H1 (cell line): ENCODE results near the gene SUV39H2. TPM values are rescaled to one million over a fixed set of nuclear protein-coding genes. Genes with fewer than 3 reads are reported as not detected.

Source experiments
- CTCF ChIA-PET: fragments of 300-600 bp; sonication (Branson Sonifier 250); formaldehyde crosslinking; loops from one replicate; lab custom pipeline; 2021; ENCODE audit not compliant: partially characterized antibody; lab: Charles Lee
- POLR2A ChIA-PET: fragments of 300-600 bp; sonication (Branson Sonifier 250); formaldehyde crosslinking; loops from one replicate; lab custom pipeline; 2021; ENCODE audit warnings: inconsistent platforms; ENCODE audit not compliant: partially characterized antibody; lab: Charles Lee
- DNase-seq, 2 experiments: peaks; one replicate each; pipeline versions ENCODE4 v3.0.0 to v3.0.0-alpha.2; 2010 to 2022; ENCODE audit warnings: low spot score in 2 of 2, low read depth in 1 of 2, mixed read lengths in 1 of 2
- FAIRE-seq: peaks from 2 replicates; lab custom pipeline; 2011; peaks lifted over from hg19 to GRCh38; lab: Jason Lieb, UNC
- H2AFZ ChIP-seq: 2 replicates; pipeline ENCODE4 v1.8.1; 2012; ENCODE audit warnings: low read length, inconsistent platforms
- H2AK5ac ChIP-seq: 2 replicates; pipeline ENCODE4 v1.6.1; 2013; ENCODE audit warnings: low read depth, low read length
- H2BK120ac ChIP-seq: replicated peaks from 2 replicates; pipeline ENCODE3; 2013; ENCODE audit warnings: low read depth, low read length, inconsistent platforms
- H2BK12ac ChIP-seq: 2 replicates; pipeline ENCODE4 v1.6.1; 2013; ENCODE audit warnings: low read depth, low read length
- H2BK15ac ChIP-seq: 2 replicates; pipeline ENCODE4 v1.6.1; 2013; ENCODE audit warnings: low read length
- H2BK20ac ChIP-seq: 2 replicates; pipeline ENCODE4 v1.6.1; 2013; ENCODE audit warnings: low read length
- H2BK5ac ChIP-seq: 2 replicates; pipeline ENCODE4 v1.6.1; 2013; ENCODE audit warnings: low read depth, low read length
- H3K14ac ChIP-seq: 2 replicates; pipeline ENCODE4 v1.6.1; 2013; ENCODE audit warnings: inconsistent platforms; ENCODE audit not compliant: insufficient read length
- H3K18ac ChIP-seq: 2 replicates; pipeline ENCODE4 v1.6.1; 2013; ENCODE audit warnings: low read length; ENCODE audit errors: extremely low read depth
- H3K23ac ChIP-seq: 2 replicates; pipeline ENCODE4 v1.6.1; 2013; ENCODE audit warnings: inconsistent platforms; ENCODE audit not compliant: insufficient read length
- H3K23me2 ChIP-seq: 2 replicates; pipeline ENCODE4 v1.6.1; 2013; ENCODE audit warnings: low read depth, low read length
- H3K27ac ChIP-seq: 2 replicates; pipeline ENCODE4 v1.6.1; 2011; ENCODE audit warnings: low read depth, low read length, inconsistent platforms
- H3K27me3 ChIP-seq, 4 experiments: replicated peaks in 1 of 4; 1 replicate in 1 of 4; 2 replicates in 3 of 4; pipeline versions ENCODE4 v1.6.1 to v1.8.1; 2011 to 2013; ENCODE audit warnings: low read length in 3 of 4, mild to moderate bottlenecking in 3 of 4, inconsistent platforms in 2 of 4, mixed read lengths in 2 of 4, moderate library complexity in 1 of 4; ENCODE audit not compliant: control insufficient read depth in 3 of 4, insufficient read depth in 3 of 4; ENCODE audit errors: extremely low read depth in 1 of 4
- H3K36me3 ChIP-seq, 4 experiments: 2 replicates each; pipeline versions ENCODE4 v1.6.1 to v1.8.1; 2011 to 2013; ENCODE audit warnings: mild to moderate bottlenecking in 4 of 4, low read length in 3 of 4, moderate library complexity in 2 of 4, control low read depth in 1 of 4, inconsistent platforms in 1 of 4; ENCODE audit not compliant: insufficient read depth in 4 of 4, control insufficient read depth in 2 of 4
- H3K4ac ChIP-seq: replicated peaks from 2 replicates; pipeline ENCODE3; 2013; ENCODE audit warnings: low read length, low read depth, mixed read lengths, inconsistent platforms; ENCODE audit not compliant: insufficient read length
- H3K4me1 ChIP-seq, 4 experiments: replicated peaks in 1 of 4; 1 replicate in 1 of 4; 2 replicates in 3 of 4; pipeline versions ENCODE4 v1.6.1 to v1.8.1; 2011 to 2013; ENCODE audit warnings: low read length in 3 of 4, inconsistent platforms in 2 of 4, mixed read lengths in 1 of 4; ENCODE audit not compliant: insufficient read depth in 4 of 4, control insufficient read depth in 3 of 4
- H3K4me2 ChIP-seq, 2 experiments: 2 replicates each; pipeline versions ENCODE4 v1.6.1 to v1.8.1; 2011 to 2013; ENCODE audit warnings: low read depth in 2 of 2, low read length in 2 of 2, control low read depth in 1 of 2, inconsistent platforms in 1 of 2, mild to moderate bottlenecking in 1 of 2; ENCODE audit not compliant: insufficient read depth in 1 of 2
- H3K4me3 ChIP-seq, 4 experiments: fragments of 200-600, 300-600 bp in 1 of 4; sonication (generic), shearing (Covaris generic), sonication (Bioruptor Twin) in 1 of 4; 2 replicates each; pipeline versions ENCODE4 v1.5.1 to v1.8.1; 2011 to 2016; ENCODE audit warnings: low read length in 4 of 4, low read depth in 3 of 4, control low read depth in 2 of 4, inconsistent platforms in 2 of 4, mild to moderate bottlenecking in 2 of 4, mixed read lengths in 1 of 4, moderate library complexity in 1 of 4; ENCODE audit not compliant: insufficient read depth in 2 of 4; ENCODE audit errors: extremely low read depth in 1 of 4
- H3K56ac ChIP-seq: replicated peaks from 2 replicates; pipeline ENCODE3; 2013; ENCODE audit warnings: low read depth, mild to moderate bottlenecking, mixed read lengths, low read length, inconsistent platforms; ENCODE audit not compliant: insufficient read length
- H3K79me1 ChIP-seq: 2 replicates; pipeline ENCODE4 v1.6.1; 2013; ENCODE audit warnings: low read depth, low read length, control low read depth
- H3K79me2 ChIP-seq, 2 experiments: 2 replicates each; pipeline versions ENCODE4 v1.6.1 to v1.8.1; 2012 to 2013; ENCODE audit warnings: low read length in 2 of 2, mild to moderate bottlenecking in 2 of 2, inconsistent platforms in 1 of 2; ENCODE audit not compliant: insufficient read depth in 2 of 2, control insufficient read depth in 1 of 2
- H3K9ac ChIP-seq, 4 experiments: replicated peaks in 1 of 4; 1 replicate in 1 of 4; 2 replicates in 3 of 4; pipeline versions ENCODE4 v1.6.1 to v1.8.1; 2011 to 2013; ENCODE audit warnings: low read depth in 3 of 4, low read length in 3 of 4, control low read depth in 2 of 4, mild to moderate bottlenecking in 2 of 4, moderate library complexity in 2 of 4, inconsistent platforms in 1 of 4; ENCODE audit errors: extremely low read depth in 1 of 4
- H3K9me3 ChIP-seq, 2 experiments: 2 replicates each; pipeline versions ENCODE4 v1.6.1 to v1.8.1; 2012 to 2013; ENCODE audit warnings: mild to moderate bottlenecking in 2 of 2, moderate library complexity in 2 of 2, control low read depth in 1 of 2, inconsistent platforms in 1 of 2, low read depth in 1 of 2, low read length in 1 of 2, mixed read lengths in 1 of 2; ENCODE audit not compliant: insufficient read depth in 2 of 2
- H4K20me1 ChIP-seq, 2 experiments: replicated peaks in 1 of 2; 2 replicates each; pipeline versions ENCODE3 to v1.8.1; 2011 to 2013; ENCODE audit warnings: inconsistent platforms in 2 of 2, low read length in 2 of 2, mild to moderate bottlenecking in 1 of 2; ENCODE audit not compliant: insufficient read depth in 2 of 2, control insufficient read depth in 1 of 2
- H4K5ac ChIP-seq: 2 replicates; pipeline ENCODE4 v1.6.1; 2013; ENCODE audit warnings: low read length, low read depth, mixed read lengths, inconsistent platforms; ENCODE audit not compliant: insufficient read length
- H4K8ac ChIP-seq: 2 replicates; pipeline ENCODE4 v1.8.0; 2013; ENCODE audit warnings: mild to moderate bottlenecking, moderate library complexity, low read length, inconsistent platforms; ENCODE audit not compliant: insufficient read depth; ENCODE audit errors: extremely low read depth
- H4K91ac ChIP-seq: replicated peaks from 2 replicates; pipeline ENCODE3; 2013; ENCODE audit warnings: low read length, mixed read lengths, inconsistent platforms; ENCODE audit not compliant: insufficient read length
- BACH1 ChIP-seq: IDR thresholded peaks from 2 replicates; pipeline ENCODE4 v1.6.1; 2012; ENCODE audit warnings: low read length, improper control_type of control experiment
- CREB1 ChIP-seq: IDR thresholded peaks from 2 replicates; pipeline ENCODE4 v1.6.1; 2012; ENCODE audit warnings: inconsistent platforms
- EP300 ChIP-seq, 2 experiments: IDR thresholded peaks; 1 replicate in 1 of 2; 2 replicates in 1 of 2; pipeline ENCODE4 v1.6.1; 2011 to 2012; ENCODE audit warnings: low read depth in 2 of 2, low read length in 2 of 2, mild to moderate bottlenecking in 2 of 2, borderline replicate concordance in 1 of 2, inconsistent platforms in 1 of 2, moderate library complexity in 1 of 2
- HDAC2 ChIP-seq, 2 experiments: fragments of 300-600 bp in 1 of 2; sonication (generic) in 1 of 2; IDR thresholded peaks; 2 replicates each; pipeline ENCODE4 v1.6.1; 2011 to 2012; ENCODE audit warnings: low read depth in 2 of 2, low read length in 2 of 2, mild to moderate bottlenecking in 2 of 2, moderate library complexity in 2 of 2, borderline replicate concordance in 1 of 2, inconsistent platforms in 1 of 2
- RBBP5 ChIP-seq: IDR thresholded peaks from 2 replicates; pipeline ENCODE4 v1.7.1; 2012; ENCODE audit warnings: low read depth, mild to moderate bottlenecking, inconsistent platforms, low read length, moderate library complexity, borderline replicate concordance
- RXRA ChIP-seq: IDR thresholded peaks from 2 replicates; pipeline ENCODE4 v1.6.1; 2011; ENCODE audit warnings: low read depth, mild to moderate bottlenecking, low read length, moderate library complexity; ENCODE audit not compliant: insufficient read depth
- TBP ChIP-seq: IDR thresholded peaks from 2 replicates; pipeline ENCODE4 v1.6.1; 2011; ENCODE audit warnings: low read depth, low read length, improper control_type of control experiment
- WGBS, 2 experiments: shearing (Covaris generic) in 1 of 2; methylation state at CpG; one replicate each; pipeline versions ENCODE4 v1.1.6 to v1.1.7; 2013 to 2015; ENCODE audit warnings: low lambda C conversion rate in 2 of 2, mixed read lengths in 2 of 2, inconsistent platforms in 1 of 2, low coverage in 1 of 2, missing lambda C conversion rate in 1 of 2; ENCODE audit not compliant: insufficient replicate concordance in 2 of 2, insufficient coverage in 1 of 2, insufficient read length in 1 of 2; ENCODE audit errors: extremely low coverage in 1 of 2, missing lambda C conversion rate in 1 of 2; 5-methylcytosine and 5-hydroxymethylcytosine counted together
- polyA plus RNA-seq, 7 experiments: library from polyadenylated mRNA; depleted of rRNA in 3 of 7; stranded (reverse) in 5 of 7; unstranded in 2 of 7; fragments of >200 nt in 5 of 7; fragments of 200-250 nt in 2 of 7; gene quantifications; 1 replicate in 5 of 7; 2 replicates in 1 of 7; 4 replicates in 1 of 7; pipeline versions ENCODE4 v1.2.1 to v1.2.3, GENCODE V29; 2011 to 2013; ENCODE audit warnings: missing spikeins in 2 of 7, mixed read lengths in 2 of 7
- total RNA-seq: library from RNA; stranded (reverse); fragmentation: NEBNext Ultra II Directional; extraction: Animal tissue kit (Norgen Biotek cat#: 25700); gene quantifications from 2 replicates; pipeline ENCODE4 v1.2.1, GENCODE V29; 2021
- TF ChIP-seq, protein P1 (sequence below): IDR thresholded peaks from 2 replicates; pipeline ENCODE4 v1.6.1; 2011; ENCODE audit warnings: low read length, improper control_type of control experiment

Gene SUV39H2
- total and polyA plus RNA-seq, 2 of the 8 experiments (the other 6 are each of a cell fraction or from before 2014, with no cell fraction given): 19.4 to 62.3 TPM

DNA sequence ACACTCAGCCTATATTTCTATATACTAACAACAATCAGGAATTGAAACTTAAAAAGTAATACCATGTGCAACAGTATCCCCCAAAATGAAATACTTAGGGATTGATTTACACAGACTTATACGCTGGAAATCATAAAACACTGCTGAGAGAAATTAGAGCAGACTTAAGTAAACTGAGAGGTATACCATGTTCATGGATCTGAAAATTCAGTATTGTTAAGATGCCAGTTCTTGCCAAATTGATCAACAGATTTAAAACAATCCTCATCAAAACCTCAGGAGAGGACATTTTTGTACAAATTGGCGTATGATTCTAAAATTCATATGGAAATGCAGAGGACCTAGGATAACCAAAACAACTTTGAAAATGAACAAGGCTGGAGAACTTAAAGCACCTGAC, 37.9 kb downstream of the SUV39H2 start:
- H2BK20ac ChIP-seq: no peak overlapping the region
- H4K91ac ChIP-seq: no peak overlapping the region
- H4K5ac ChIP-seq: no peak overlapping the region
- H3K27ac ChIP-seq: no peak overlapping the region
- WGBS, 2 experiments: 94% methylated on average over 2 of the region's 2 CpGs; no CpG with 5 or more reads in 1 of the 2 experiments
- no peak overlapping the region for H4K8ac ChIP-seq
- no peaks in the 10 kb centered on the region for H3K79me1 ChIP-seq
- H3K14ac ChIP-seq: no peak overlapping the region
- H3K23me2 ChIP-seq: no peaks in the 10 kb centered on the region
- H3K18ac ChIP-seq: no peak overlapping the region
- no peaks in the 10 kb centered on the region for H3K27me3 ChIP-seq
- H2AK5ac ChIP-seq: no peak overlapping the region
- FAIRE-seq (no peak), DNase-seq (no peak)
- H3K23ac ChIP-seq: no peak overlapping the region
- POLR2A ChIA-PET: interaction anchor here (0.5 kb wide), 1 partner anchor 213 kb away, joined by 4 read pairs; no protein-coding TSS in a partner anchor
- H2BK12ac ChIP-seq: no peak overlapping the region
- no peak overlapping the region for H3K4me2 ChIP-seq
- no peaks in the 10 kb centered on the region for H3K79me2 ChIP-seq
- no peaks in the 10 kb centered on the region for H3K4me1 ChIP-seq
- H3K56ac ChIP-seq: no peak overlapping the region
- H2BK120ac ChIP-seq: no peak overlapping the region
- CTCF ChIA-PET: interaction anchor here (1.4 kb wide), 1 partner anchor 12 kb away, joined by 3 read pairs; no protein-coding TSS in a partner anchor
- H2BK5ac ChIP-seq: no peak overlapping the region
- no peak overlapping the region for H3K4me3 ChIP-seq
- H3K9me3 ChIP-seq: peaks cover 0 to 7% of the 10 kb centered on the region in 2 experiments; a peak in 1 of 4 replicates
- H2BK15ac ChIP-seq: no peak overlapping the region
- no peaks in the 10 kb centered on the region for H4K20me1 ChIP-seq
- no peak overlapping the region for H3K9ac ChIP-seq
- no peak overlapping the region for H3K4ac ChIP-seq
- peaks cover 0 to 33% (median 15%) of the 10 kb centered on the region in 4 experiments; a peak in 6 of 8 replicates for H3K36me3 ChIP-seq
- no peak overlapping the region for H2AFZ ChIP-seq
- TF ChIP-seq TBP (no peak), CREB1 (no peak), HDAC2 (IDR thresholded peaks at IDR 0.05; ENCODE audit: borderline replicate concordance in 1 of 2, low read depth in 2 of 2, low read length in 2 of 2) (no peak), BACH1 (no peak), RBBP5 (no peak), EP300 (IDR thresholded peaks at IDR 0.05; ENCODE audit: borderline replicate concordance in 1 of 2, low read depth in 2 of 2, low read length in 2 of 2) (no peak), RXRA (no peak)
- TF ChIP-seq, protein P1, sequence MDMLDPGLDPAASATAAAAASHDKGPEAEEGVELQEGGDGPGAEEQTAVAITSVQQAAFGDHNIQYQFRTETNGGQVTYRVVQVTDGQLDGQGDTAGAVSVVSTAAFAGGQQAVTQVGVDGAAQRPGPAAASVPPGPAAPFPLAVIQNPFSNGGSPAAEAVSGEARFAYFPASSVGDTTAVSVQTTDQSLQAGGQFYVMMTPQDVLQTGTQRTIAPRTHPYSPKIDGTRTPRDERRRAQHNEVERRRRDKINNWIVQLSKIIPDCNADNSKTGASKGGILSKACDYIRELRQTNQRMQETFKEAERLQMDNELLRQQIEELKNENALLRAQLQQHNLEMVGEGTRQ: no peak
